NCI-H1436 treated with DMSO at 0.1 percent for 48 hours (cell line): Measurements from ENCODE around the gene A3GALT2.
"Not testable (repeated sequence)": the region's sequence is repeated elsewhere in the genome, so short reads cannot be mapped to it uniquely, and the experiment has no call there.

Experiments
- DNase-seq: peaks from one replicate; lab custom pipeline; 2025; lab: John Stamatoyannopoulos, UW

Gene A3GALT2

DNA sequence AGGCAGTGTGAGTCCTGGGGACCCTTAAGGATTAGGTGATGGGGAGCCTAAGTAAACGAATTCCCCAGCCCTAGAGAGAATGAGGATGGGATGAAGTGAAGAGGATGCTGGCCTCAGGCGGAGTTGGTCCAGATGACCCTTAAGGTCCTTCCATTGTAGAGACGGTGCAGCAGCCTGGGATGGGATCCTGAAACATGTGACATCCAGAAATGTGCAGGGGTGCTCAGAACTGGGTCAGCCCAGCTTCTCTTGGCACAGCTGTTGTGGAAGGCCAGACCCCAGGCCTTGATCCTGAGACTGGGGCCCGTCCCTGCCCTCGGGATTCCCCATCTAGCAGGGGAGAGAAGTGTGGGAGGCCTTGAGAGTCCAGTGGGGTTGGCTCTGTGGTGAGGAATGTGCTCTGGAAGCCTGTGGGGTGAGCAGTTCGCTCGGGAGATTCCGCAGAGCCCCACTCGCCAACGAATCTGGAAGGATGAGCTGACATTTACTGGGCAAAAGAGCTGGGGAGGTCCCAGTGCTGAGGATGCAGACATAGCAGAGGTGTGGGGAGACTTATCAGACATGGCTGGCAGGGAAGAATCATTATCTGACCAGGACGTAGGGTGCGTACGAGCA, 28.1 kb downstream of the A3GALT2 start:
- no peak for DNase-seq

DNA sequence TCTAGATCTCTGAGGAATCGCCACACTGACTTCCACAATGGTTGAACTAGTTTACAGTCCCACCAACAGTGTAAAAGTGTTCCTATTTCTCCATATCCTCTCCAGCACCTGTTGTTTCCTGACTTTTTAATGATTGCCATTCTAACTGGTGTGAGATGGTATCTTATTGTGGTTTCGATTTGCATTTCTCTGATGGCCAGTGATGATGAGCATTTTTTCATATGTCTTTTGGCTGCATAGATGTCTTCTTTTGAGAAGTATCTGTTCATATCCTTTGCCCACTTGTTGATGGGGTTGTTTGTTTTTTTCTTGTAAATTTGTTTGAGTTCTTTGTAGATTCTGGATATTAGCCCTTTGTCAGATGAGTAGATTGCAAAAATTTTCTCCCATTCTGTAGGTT, 30.3 kb downstream of the A3GALT2 start:
- not testable (repeated sequence) for DNase-seq

DNA sequence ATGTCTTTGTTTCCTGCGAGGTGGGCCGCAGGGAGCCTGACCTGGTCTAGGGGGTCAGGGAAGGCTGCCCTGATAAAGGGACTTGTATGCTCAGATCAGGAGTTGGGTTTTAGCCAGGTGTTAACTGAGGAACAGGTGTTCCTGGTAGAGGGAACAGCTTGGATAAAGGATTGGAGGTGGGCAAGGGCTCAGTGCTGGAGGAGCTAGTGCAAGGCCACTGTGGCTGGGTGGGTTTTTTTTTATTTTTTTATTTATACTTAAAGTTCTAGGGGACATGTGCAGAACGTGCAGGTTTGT, 31.1 kb downstream of the A3GALT2 start:
- DNase-seq: no peak

DNA sequence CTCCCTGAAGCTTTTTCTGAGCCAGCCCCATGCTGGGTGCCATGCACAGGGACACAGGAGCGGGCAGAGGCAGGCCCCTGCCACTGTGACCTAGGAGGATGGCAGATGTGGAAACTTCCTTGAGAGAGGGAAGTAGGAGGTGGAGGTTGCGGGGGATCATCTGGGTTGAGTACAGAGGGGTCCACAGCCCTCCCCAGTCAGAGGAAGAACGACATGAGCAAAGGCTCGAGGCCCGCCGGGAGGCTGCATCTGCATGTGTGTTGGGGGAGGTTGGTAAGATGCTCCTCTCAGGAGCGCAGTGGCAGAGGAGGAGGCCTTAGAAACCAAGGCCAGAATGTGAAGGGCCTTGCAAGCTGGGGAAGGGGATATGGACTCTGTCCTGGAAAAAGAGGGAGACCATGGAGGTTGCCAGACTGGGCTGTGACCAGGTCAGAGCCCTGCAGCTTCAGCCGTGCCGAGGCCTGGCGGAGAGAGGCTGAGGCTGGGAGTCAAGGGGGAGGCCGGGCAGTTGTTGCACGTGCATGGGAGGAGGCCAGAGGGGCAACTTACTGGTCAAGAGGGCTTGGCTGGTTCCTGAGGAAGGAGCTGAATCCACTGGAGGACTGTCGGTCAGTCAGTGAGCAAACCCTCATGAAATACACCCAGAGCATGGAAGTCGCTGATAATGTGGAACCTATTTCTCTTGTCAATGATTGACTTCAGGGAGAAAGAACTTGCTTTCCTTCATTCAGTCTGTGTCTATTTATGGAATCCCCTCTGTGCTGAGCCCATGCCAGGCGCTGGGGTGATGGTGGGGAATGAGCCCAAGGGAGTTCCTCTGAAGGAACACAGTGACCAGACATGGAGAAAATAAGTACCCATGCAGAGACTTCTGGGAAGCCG, 31.7 kb downstream of the A3GALT2 start:
- no peak for DNase-seq

DNA sequence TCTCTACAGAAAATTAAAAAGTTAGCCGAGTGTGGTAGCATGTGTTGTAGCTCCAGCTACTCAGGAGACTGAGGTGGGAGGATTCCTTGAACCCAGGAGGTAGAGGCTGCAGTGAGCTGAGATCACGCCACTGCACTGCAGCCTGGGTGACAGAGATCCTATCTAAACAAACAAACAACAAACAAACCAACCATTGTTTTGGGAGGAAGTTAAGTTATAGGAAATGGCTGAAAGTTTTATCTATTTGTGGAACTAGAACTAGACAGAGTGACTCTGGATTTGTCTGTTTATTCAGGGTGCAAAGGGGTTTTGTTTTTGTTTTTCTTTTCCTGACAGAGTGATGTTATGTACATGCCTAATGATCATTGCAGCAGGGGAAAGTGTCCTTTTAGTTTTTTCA, 33.6 kb downstream of the A3GALT2 start:
- no peak for DNase-seq

DNA sequence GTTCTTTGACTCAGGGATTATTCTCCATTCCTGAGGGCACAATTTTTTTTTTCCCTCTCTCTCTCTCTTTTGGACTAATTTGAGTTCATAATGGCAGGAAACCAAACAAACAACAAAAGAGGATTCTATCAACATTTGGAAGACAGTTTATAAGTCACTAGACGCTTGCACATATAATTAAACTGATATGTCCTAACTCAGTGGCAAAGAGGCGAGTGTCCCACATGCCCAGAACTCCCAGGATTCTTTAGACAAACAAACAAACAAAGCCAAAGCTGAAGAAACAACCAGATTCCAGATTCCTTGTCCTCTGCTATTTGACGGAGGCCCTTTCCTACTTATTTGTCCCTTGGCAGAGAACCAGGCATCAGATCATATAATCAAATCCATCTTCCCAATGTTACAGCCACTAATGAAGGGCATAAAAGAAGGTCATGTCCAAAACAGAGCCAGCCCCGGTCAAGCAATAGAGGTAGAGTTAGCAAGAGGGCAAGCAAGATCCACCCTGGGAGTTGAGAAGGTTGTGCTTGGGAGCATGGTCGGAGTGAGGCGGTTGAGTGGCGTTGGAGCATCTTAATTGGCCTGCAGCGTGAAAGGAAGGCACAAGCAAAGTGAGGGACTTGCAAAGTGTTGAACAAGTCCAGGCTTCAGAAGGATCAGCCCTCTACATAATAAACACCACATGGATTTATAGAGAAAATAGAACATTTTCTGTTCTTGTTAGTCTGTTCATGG, 34.3 kb downstream of the A3GALT2 start:
- DNase-seq: no peak

DNA sequence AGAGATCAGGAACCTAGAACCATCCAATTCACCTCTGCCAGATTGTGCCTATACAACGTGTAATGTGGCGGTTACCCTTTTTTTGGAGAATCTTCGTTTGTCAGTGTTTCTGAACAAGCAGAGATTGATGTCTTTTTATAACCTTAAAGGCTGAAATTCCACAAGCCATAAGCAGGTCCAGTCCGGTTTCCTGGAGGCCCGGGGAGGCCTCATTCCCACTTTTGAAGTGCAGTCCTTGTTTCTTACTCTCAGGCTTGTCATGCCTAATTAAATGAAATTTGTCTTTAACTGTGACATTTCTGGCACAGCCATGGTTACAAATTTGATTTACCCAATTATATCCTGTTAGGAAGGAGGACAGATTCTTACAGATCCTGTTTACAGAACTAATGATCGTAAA, 36.8 kb downstream of the A3GALT2 start:
- DNase-seq: no peak

DNA sequence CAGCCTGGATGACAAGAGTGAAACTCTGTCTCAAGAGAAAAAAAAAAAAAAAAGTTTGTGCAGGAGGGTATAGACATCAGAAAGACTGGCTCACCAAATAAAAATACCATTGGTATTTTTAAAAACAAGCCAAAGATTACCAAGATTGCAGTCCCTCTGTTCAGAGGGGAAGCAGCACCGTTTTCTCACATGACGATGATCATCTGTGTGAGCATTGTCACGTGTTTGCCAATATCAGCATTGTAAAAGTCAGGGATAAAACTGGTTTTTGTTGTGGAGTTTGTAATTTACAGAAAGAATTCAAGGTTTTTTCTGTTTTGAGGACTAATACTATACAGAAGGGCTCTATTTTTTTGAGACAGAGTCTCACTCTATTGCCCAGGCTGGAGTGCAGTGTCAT, 38.1 kb downstream of the A3GALT2 start:
- DNase-seq: no peak

DNA sequence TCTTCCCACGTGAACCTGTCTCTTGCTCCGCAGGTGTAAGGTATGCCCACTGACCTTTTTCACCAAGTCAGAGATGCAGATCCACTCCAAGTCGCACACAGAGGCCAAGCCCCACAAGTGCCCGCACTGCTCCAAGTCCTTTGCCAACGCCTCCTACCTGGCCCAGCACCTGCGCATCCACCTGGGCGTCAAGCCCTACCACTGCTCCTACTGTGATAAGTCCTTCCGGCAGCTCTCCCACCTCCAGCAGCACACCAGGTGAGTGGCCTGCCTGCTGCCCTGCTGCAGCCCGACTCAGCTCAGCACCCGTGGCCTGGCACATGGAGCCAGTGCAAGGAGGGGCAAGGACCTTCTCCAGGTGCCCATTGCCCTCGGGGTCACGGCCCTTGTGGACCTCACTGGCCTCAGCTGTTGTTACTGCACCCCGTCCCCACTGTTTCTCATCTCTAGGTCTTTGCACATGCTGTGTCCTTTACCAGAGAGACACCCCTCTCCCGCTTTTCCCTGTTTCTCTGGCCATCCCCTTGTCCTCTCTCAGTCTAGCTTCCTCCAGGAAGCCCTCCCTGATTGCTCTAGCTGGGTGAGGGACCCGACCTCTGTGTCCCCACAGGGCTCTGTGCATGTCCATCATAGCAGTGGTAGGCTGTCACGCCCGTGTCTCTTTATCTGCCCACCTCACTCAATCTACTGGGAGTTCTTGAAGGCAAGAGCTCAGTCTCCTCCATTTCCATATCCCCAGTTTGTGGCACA, 39.2 kb downstream of the A3GALT2 start:
- DNase-seq: no peak

DNA sequence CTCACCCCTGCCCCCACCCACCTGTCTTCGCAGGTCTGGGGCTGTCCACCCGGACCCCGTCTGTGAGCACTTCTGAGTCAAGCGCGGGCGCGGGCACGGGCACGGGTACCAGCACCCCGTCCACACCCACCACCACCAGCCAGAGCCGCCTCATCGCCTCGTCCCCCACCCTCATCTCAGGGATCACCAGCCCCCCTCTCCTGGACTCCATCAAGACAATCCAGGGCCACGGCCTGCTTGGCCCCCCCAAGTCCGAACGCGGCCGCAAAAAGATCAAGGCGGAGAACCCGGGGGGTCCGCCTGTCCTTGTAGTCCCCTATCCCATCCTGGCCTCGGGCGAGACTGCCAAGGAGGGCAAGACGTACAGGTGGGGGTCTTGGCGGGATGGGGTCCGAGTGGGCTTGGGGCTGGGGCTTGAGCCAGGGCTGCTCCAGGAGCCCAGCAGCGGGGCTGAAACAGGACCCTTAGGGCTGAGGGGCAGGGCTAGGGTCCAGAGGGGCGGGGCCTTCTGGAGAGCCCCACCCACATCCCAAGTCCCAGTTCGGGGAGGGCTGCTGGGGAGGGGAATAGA, 40.7 kb downstream of the A3GALT2 start:
- DNase-seq: no peak

DNA sequence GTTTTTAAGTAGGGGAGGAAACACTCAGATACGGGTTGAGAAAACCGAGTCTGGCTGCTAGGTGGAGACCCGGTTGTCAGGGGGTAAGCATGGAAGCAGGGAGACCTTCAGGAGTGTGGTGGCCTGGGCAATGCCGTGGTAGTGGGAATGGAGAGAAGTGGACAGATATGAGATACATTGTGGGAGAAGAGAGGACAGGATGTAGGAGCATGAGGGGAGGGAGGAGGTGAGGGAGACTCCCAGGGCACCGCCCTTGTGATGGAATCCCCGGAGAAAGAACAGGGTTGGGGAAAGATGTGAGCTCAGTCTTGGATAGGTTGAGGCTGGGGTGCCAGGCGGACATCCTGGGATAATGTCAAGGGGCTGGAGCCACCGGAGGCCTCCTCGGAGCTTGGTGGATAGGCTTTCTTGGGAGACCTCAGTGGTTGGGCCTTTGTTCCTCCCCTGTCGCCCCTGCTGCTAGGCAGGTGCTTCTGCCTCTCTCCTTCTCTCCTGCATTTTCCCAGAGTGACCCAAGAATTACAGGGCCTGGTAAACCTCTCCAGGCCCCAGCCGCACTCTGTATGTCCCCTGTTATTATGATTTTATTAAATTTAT, 43.3 kb downstream of the A3GALT2 start:
- no peak for DNase-seq

DNA sequence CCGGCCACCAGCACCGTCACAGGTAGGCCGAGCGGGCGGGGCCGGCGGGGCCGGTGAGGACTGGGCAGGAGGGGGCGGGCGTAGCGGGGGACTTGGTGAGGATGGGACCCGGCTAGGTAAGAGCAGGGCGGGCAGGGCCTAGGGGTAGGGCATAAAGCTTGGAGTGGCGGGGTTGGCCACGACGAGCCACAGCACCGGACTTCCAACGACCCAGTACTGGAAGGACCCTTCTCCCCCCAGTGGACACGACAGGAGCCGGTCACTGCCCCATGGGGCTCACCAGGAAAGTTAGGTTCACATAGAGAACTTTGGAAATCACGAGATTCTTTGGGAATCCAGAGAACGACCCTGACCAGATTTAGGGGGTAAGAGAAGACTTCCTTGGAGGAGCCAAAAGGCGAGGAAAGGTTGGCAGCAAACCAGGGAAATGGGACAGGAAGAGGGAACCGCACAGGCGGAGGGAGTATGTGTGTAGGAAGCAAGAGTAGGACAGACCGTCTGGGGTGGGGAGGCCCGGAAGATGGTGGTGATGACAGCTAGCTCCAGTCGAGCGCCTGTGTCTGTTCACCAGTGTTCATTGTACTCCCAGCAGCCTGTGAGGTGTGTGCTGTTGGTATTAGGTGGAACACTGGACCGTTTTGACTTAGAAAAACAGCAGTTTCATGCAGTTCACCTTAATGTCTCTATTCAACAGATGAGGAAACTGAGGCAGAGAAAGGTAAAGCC, 44.2 kb downstream of the A3GALT2 start:
- no peak for DNase-seq

DNA sequence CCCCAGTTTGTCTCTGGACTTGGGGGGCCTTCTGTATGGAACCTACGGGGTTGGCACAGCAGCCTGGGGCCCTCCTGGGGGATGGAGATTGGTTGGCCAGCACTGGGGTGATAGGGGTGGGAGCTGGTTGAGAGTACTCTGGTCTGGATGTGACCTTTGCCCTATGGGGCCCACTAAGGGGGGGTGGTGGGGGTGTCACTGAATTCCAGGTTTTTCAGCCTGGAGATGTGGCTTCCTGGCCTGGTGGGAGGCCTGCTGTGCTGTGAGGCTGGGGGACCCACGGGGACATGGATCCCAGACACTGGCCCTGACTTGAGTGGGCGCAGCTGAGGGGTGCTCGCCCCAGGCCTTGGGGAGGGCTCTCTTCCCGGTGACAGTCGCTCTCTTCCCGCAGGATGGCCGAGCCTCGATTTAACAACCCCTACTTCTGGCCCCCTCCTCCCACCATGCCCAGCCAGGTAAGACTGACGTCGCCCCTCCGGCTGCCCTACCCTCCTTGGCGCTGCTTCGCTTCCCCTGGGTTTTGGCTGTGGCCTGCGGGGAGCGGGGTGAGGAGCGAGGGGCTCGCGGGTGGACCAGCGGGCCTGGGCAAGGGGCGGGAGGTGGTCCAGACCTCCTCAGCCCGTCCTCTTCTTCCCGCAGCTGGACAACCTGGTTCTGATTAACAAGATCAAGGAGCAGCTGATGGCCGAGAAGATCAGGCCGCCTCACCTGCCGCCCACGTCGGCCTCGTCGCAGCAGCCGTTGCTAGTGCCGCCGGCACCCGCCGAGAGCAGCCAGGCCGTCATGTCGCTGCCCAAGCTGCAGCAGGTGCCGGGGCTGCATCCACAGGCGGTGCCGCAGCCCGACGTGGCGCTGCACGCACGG, 45.0 kb downstream of the A3GALT2 start:
- no peak for DNase-seq

DNA sequence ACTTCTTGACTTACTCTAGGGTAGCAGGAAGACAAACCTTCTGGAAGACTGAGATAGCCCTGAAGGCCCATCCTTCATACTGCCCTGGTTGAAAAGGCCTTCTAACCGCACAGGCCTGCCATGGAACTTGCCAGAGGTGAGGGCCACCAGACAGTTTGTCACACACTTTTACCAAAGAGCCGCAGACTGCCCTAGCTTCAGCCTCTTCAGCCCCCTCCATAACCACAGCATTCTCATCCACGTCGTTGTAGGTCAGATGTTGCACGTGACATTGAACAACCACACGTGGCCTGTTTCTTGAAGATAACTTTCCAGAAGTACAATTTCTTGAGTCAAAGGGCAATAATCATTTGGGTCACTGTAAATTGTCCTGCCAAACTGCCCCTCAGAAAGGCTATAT, 45.7 kb downstream of the A3GALT2 start:
- DNase-seq: no peak

DNA sequence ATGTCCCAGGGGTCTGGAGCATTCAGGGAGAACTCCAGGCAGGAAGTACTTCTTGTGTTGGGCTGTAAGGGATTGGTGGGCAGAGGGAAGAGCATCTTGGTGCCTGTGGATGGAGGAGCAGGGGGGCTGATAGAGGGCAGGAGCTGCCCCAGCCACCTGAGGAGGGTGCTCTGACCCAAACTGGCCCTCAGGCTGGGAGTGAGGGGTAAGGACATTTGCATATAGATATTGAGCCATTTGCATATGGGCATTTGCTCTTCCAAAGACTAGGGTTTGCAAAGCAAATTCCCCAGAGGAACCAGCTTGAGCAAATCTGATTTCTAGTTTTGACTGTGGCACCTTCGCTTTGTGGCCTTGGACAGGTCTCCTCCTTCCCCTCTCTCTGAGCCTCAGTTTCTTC, 46.5 kb downstream of the A3GALT2 start:
- DNase-seq: no peak

DNA sequence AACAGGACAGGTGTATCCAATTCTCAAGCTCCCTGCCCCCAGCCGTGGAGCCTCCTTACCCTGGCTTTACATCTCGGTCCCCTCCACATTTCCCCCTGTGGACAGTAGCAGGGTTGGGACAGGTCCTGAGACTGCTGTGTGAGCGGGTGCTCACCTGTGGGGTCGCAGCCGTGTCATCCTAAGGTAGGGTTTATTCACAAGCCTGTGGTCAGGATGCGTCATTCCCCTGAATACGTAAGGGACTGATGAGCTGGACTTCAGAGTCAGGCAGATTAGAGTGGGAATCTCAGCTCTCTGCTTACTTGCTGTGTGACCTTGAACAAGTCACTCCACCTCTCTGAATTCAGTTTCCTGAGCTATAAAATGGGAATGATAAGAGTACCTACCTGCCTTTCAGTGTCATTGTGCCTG, 46.9 kb downstream of the A3GALT2 start:
- no peak for DNase-seq

DNA sequence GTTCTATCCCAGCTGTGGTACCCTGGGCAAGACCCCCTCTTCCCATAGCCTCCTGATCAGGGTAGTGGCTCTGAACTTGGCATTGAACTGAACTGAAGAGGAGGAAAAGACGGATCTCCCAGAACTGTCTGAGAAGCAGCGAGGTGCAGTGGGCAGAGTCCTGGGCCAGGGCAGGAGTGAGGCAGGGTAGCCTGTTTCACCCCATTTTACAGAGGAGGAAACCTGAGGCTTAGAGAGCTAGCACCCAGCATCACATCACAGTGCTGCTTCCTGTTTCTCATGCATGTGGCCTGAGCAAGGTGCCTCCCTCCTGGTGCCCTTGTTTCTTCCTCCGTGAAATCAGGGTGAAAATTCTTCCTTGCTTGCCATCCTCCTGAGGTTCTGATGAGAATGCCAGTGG, 47.5 kb downstream of the A3GALT2 start:
- no peak for DNase-seq

DNA sequence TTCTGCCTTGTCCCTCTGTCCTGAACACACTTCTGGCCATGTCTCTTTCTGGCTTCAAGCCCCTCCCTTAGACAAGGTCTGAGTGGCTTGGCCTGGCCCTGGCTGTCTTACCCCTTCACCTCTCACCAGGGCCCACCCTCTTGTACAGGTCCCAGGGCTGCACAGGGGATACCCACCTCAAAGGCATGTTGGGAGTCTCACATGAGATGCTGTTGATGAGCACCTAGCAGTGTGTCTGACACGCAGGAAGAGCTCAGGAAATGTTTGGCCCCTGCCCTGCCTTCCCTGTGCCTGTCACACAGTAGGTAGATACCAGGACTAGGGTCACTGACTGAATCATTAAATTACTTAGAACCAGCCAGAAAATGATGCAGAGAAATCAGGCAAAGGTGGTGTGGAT, 48.0 kb downstream of the A3GALT2 start:
- DNase-seq: no peak

DNA sequence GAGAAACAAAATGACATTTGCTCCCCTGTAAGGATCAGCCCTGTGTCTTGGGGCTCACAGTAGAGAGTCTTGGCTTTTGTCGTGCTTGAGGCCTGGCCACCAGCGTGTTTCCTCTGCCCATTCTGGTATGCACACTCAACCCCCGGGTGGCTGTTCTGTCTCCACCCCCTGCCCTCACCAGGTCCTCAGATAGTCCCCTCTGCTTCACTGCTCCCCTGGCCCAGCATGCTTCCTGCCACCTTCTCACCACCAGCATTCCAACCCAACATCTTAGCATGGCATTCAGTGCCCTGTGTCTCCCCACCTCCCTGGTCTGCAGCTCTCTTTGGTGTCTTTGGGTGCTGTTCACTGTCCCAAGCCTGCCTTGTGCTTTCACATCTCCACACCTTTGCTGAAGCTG, 48.4 kb downstream of the A3GALT2 start:
- no peak for DNase-seq
